A549 (cell line): ENCODE measurements around the gene CNTN4.

Experiments
- CBX8 ChIP-seq: fragments of 200-600 bp; sonication (generic); IDR thresholded peaks from 2 replicates; pipeline ENCODE4 v1.6.1; 2016
- CTCF ChIP-seq: fragments of >200 bp; sonication (Bioruptor Twin); formaldehyde crosslinking; IDR thresholded peaks from 3 replicates; pipeline ENCODE4 v1.5.1; 2016
- E2F6 ChIP-seq: IDR thresholded peaks from 2 replicates; pipeline ENCODE4 v1.6.1; 2012; ENCODE audit warnings: low read depth, borderline replicate concordance
- ESRRA ChIP-seq: fragments of 150-350 bp; IDR thresholded peaks from 2 replicates; pipeline ENCODE4 v1.6.1; 2014; ENCODE audit warnings: mild to moderate bottlenecking, low read length, borderline replicate concordance
- MYC ChIP-seq: IDR thresholded peaks from 2 replicates; pipeline ENCODE4 v1.6.1; 2012; ENCODE audit warnings: mild to moderate bottlenecking, inconsistent platforms, low read length, improper control_type of control experiment, borderline replicate concordance
- NFE2L2 ChIP-seq: fragments of 150-350 bp; conservative IDR thresholded peaks from 2 replicates; pipeline ENCODE4 v1.6.1; 2014; ENCODE audit warnings: low read length
- PHF8 ChIP-seq: fragments of 200-600 bp; sonication (generic); IDR thresholded peaks from 2 replicates; pipeline ENCODE4 v1.6.1; 2016; ENCODE audit warnings: low read depth, mild to moderate bottlenecking, antibody characterized with exemption, moderate library complexity, borderline replicate concordance
- POLR2A ChIP-seq: IDR thresholded peaks from 2 replicates; pipeline ENCODE4 v1.6.1; 2012; ENCODE audit warnings: mild to moderate bottlenecking, low read length
- RARB ChIP-seq: fragments of 250-450 bp; sonication (Bioruptor Pico); IDR thresholded peaks from 2 replicates; pipeline ENCODE4 v1.8.0; 2021; ENCODE audit warnings: mild to moderate bottlenecking, moderate library complexity
- SREBF2 ChIP-seq: fragments of 450-650 bp; IDR thresholded peaks from 2 replicates; pipeline ENCODE4 v1.6.1; 2014; ENCODE audit warnings: mild to moderate bottlenecking, moderate library complexity
- TP53 ChIP-seq: fragments of 250-450 bp; sonication (Bioruptor Pico); IDR thresholded peaks from 2 replicates; pipeline ENCODE4 v1.5.0; 2021; ENCODE audit warnings: mild to moderate bottlenecking, moderate library complexity
- USF2 ChIP-seq: fragments of 450-650 bp; IDR thresholded peaks from 2 replicates; pipeline ENCODE4 v1.6.1; 2014; ENCODE audit warnings: antibody characterized with exemption
- TF ChIP-seq, protein P1 (sequence below): IDR thresholded peaks from 2 replicates; pipeline ENCODE4 v1.6.1; 2012

DNA sequence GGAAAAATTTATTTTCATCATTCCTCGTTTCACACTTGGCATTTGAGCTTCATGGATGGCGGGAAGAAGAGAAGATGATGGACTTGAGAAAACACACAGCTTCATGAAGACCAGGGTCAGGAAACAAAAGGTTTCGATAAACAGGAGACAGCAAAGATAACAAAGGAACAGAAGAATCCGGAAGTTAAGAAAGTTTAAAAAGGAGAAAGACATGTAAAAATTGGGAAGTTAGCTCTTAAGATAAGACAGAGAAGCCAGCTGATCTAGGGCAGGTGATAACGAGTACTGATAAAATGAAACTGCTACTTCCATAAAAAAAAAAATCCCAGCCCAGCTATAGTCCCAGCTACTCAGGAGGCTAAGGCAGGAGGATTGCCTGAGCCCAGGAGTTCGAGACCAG, 987.6 kb downstream of the CNTN4 start:
- TF ChIP-seq CTCF: no peak
- no peak for TF ChIP-seq USF2
- TF ChIP-seq E2F6: no peak
- no peak for TF ChIP-seq RARB (CRISPR knock-in tag)
- TF ChIP-seq PHF8: no peak
- TF ChIP-seq, protein P1, sequence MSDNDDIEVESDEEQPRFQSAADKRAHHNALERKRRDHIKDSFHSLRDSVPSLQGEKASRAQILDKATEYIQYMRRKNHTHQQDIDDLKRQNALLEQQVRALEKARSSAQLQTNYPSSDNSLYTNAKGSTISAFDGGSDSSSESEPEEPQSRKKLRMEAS: no peak
- no peak for TF ChIP-seq CBX8
- TF ChIP-seq NFE2L2: no peak
- TF ChIP-seq TP53 (CRISPR knock-in tag): no peak
- no peak for TF ChIP-seq MYC
- TF ChIP-seq POLR2A: no peak
- TF ChIP-seq SREBF2: no peak
- TF ChIP-seq ESRRA: no peak
